ENCODE data around the gene LDLRAP1.
A peak's percentile ranks its signal among the peaks of the same experiment; 100 is the strongest.

The LDLRAP1 gene

DNA sequence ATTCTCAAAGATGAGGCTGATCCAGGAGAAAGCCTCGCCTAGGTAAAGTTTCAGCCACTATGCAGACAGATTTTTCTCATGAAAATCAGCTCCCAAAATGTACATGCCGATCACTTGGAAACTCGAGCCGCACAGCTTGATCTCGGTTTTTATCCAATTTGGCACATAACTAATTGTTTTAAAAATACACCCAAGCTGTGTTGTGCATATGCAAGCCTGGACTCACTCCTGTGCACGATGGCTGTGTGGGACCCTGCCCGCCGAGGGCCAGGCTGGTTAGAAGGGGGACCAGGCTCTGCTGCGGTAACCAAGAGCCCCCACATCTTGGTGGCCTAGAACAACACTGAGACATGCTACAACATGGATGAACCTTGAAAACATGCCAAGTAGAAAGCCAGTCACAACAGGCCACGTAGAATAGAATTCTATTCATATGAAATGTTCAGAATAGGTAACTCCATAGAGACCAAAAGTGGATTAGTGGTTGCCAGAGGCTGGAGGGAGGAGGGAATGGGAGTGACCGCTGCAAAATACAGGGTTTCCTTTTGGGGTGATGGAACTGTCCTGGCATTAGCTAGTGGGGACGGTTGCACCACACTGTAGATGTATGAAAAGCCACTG is 16.1 kb upstream of the LDLRAP1 start:
- TF ChIP-seq POLR2A (IDR thresholded peaks at IDR 0.05; ENCODE audit: extremely low read depth, insufficient read length) (no peak), MYC (IDR thresholded peaks at IDR 0.05; ENCODE audit: low read depth, low read length) (no peak)
- TF ChIP-seq, protein P1, sequence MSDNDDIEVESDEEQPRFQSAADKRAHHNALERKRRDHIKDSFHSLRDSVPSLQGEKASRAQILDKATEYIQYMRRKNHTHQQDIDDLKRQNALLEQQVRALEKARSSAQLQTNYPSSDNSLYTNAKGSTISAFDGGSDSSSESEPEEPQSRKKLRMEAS (IDR thresholded peaks at IDR 0.05; ENCODE audit: low read depth, low read length): no peak
- TF ChIP-seq, protein P2, sequence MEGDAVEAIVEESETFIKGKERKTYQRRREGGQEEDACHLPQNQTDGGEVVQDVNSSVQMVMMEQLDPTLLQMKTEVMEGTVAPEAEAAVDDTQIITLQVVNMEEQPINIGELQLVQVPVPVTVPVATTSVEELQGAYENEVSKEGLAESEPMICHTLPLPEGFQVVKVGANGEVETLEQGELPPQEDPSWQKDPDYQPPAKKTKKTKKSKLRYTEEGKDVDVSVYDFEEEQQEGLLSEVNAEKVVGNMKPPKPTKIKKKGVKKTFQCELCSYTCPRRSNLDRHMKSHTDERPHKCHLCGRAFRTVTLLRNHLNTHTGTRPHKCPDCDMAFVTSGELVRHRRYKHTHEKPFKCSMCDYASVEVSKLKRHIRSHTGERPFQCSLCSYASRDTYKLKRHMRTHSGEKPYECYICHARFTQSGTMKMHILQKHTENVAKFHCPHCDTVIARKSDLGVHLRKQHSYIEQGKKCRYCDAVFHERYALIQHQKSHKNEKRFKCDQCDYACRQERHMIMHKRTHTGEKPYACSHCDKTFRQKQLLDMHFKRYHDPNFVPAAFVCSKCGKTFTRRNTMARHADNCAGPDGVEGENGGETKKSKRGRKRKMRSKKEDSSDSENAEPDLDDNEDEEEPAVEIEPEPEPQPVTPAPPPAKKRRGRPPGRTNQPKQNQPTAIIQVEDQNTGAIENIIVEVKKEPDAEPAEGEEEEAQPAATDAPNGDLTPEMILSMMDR (IDR thresholded peaks at IDR 0.05; ENCODE audit: low read depth, low read length): no peak

DNA sequence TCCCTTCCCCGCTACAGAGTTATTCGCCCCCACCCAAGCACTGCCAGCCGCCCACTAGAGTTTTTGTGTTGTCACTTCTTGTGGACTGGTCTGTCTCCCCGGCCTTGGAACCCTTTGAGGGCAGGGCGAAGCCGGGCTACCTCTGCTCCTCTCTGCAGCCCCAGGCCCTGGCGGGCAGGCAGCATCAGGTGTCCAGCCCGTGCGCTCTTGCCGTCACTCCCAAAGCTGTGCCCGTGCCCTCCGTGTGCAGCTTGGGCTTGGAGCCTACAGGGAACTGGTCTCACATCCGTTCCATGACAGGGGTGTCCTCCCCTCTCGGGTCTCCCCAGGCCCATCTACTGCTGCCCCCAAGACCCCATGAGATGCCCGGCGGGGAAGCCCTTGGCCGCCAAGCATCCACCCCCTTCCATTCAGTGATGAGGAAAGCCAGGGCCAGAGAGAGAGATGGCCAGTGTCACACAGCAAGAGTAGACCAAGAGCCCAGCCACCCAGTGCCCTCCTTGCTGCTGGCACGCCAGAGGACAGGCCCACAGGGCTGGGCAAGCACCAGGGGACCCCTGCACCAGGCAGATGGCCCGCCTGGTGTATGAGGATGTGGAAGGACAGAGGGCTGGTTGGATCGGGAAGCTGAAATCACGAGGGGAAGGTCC is 15.3 kb upstream of the LDLRAP1 start:
- TF ChIP-seq, protein P1 (IDR thresholded peaks at IDR 0.05; ENCODE audit: low read depth, low read length): no peak
- TF ChIP-seq POLR2A (IDR thresholded peaks at IDR 0.05; ENCODE audit: extremely low read depth, insufficient read length): no peak
- no peak for DNase-seq (ENCODE audit: low read depth)
- no peak overlapping the region for H3K4me3 ChIP-seq (ENCODE audit: low read depth, low read length)

More for the DNA sequence above, 16.1 kb upstream of the LDLRAP1 start:
- H3K4me3 ChIP-seq (ENCODE audit: low read depth, low read length): no peak overlapping the region
- no peak for DNase-seq (ENCODE audit: low read depth)

DNA sequence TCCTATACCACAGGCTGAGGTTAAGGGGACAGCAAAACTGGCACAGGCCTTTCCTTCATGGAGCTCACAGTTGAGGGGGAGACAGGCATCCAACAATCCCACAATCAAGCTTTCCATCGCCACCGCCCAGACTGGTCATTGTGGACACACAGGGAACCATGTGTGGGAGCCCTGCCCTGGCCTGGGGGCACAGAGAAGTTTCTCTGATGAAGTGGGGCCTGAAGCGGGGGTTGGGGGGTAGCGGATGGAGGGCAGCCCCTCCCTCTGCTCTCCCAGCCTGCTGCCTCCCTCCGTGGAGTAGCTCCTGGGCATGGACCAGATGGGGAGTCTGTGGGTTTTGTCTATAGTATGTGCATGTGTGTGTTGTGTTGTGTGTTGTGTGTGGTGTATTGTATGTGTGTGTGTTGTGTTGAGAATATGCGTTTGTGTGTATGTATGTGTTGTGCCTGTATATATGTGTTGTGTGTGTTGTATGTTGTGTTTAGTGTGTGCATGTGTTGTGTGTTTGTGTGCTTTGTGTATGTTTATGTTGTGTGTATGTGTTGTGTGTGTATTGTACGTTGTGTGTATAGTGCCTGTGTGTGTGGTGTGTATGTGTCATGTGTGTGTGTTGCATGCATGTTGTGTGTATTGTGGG is 14.4 kb upstream of the LDLRAP1 start:
- TF ChIP-seq, protein P1 (IDR thresholded peaks at IDR 0.05; ENCODE audit: low read depth, low read length): no peak
- TF ChIP-seq, protein P2 (IDR thresholded peaks at IDR 0.05; ENCODE audit: low read depth, low read length): no peak
- no peak for TF ChIP-seq MYC (IDR thresholded peaks at IDR 0.05; ENCODE audit: low read depth, low read length)
- TF ChIP-seq POLR2A (IDR thresholded peaks at IDR 0.05; ENCODE audit: extremely low read depth, insufficient read length): no peak
- no peak overlapping the region for H3K4me3 ChIP-seq (ENCODE audit: low read depth, low read length)
- no peak for DNase-seq (ENCODE audit: low read depth)

DNA sequence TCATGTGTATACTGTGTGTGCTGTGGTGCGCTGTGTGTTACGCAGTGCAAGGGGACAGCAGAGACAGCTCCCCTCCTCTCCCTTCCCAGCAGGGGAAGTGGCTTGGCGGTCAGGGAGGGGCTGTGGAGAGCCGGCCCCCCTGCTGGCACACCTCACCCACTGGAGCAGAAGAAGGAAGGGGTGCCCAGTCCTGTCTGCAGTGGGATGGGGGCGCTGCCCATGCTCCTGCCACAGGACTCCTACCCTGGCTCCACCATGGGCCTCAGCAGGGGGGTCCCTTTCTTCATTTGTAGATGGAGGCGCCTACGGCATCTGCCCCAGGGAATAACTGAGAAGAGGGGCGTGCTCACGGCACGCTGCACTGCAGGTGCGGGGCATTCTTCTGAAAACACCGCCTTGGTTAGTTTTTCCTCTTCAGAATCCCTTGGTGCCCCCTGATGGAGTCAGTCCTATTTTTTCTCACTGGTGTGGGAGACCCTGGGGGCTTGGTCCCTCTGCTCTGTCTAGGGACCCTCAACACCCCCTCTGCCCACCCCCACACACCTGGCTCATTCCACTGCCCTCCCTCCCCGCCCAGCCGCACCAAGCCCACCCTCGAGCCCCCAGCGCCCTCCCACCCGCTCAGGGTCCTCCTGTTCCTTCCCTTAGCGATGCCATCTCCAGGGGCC is 13.8 kb upstream of the LDLRAP1 start:
- DNase-seq (ENCODE audit: low read depth): peak; percentile 48

DNA sequence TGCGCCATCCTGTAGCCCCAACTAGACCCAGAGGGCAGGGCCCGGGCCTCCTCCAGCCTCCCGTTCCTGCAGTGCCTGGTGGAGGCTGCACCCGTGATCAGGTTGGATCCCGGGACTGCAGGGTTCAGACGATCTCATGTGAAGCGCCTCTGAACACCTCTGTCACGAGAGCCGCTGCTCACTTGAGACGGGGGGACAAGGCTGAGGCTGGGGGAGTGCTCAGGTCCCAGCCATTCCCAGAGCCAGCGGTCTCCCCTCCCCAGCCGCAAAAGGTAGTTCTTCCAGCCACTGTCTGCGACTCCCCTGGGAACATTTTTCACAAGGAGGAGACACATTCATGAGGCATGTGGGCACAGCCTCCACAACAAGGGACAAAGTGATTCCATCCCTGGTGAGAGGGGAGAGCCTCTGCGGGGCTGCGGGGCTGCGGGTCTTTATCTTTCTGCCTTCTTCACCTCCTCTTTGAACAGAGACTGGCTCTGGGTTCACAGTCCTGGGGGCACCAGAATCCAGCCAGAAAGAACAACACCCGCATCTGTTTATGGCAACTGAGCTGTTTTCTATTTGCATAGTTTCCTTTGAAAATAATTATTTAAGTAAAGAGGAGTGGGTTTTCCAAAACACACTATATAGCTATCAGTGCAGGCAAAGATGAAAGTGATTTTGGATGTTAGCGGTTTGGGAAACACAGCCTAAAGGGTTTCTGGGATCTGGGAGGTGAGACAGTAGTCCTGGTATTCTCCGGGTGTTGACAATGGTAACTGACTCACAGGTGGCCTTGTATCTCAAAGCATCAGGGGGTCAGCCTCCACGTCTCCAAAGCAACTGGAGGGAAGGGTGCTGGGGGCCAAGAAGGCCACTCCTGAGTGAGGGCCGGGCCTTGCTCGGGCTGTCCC is 13.0 kb upstream of the LDLRAP1 start:
- no peak overlapping the region for H3K4me3 ChIP-seq (ENCODE audit: low read depth, low read length)
- DNase-seq (ENCODE audit: low read depth): no peak
- TF ChIP-seq MYC (IDR thresholded peaks at IDR 0.05; ENCODE audit: low read depth, low read length): no peak
- TF ChIP-seq, protein P1 (IDR thresholded peaks at IDR 0.05; ENCODE audit: low read depth, low read length): no peak
- TF ChIP-seq POLR2A (IDR thresholded peaks at IDR 0.05; ENCODE audit: extremely low read depth, insufficient read length): no peak
- TF ChIP-seq, protein P2 (IDR thresholded peaks at IDR 0.05; ENCODE audit: low read depth, low read length): no peak

More for the DNA sequence above, 13.8 kb upstream of the LDLRAP1 start:
- TF ChIP-seq, protein P1 (IDR thresholded peaks at IDR 0.05; ENCODE audit: low read depth, low read length): no peak
- TF ChIP-seq POLR2A (IDR thresholded peaks at IDR 0.05; ENCODE audit: extremely low read depth, insufficient read length) (no peak), MYC (IDR thresholded peaks at IDR 0.05; ENCODE audit: low read depth, low read length) (no peak)
- TF ChIP-seq, protein P2 (IDR thresholded peaks at IDR 0.05; ENCODE audit: low read depth, low read length): no peak
- H3K4me3 ChIP-seq (ENCODE audit: low read depth, low read length): no peak overlapping the region

All from NB4 (cell line).